ENCODE results near the gene ALPG.

ALPG gene

GRCh38 chr2:232458051-232458660, 51.5 kb downstream of the ALPG start:
- DNase-seq (ENCODE audit: low spot score) = no peak

GRCh38 chr2:232458661-232459418, 52.2 kb downstream of the ALPG start:
- DNase-seq (ENCODE audit: low spot score) = no peak

- DNase-seq (ENCODE audit: low spot score) = no peak
Observed at GRCh38 chr2:232459419-232460035, 52.9 kb downstream of the ALPG start.

- DNase-seq (ENCODE audit: low spot score) = no peak
Observed at GRCh38 chr2:232460171-232460570, 53.5 kb downstream of the ALPG start.

Data from germinal center (tissue), 1 donor.